SH-SY5Y (cell line): Measurements from ENCODE around the gene ZNF516.

Source experiments
- GATA2 ChIP-seq: IDR thresholded peaks from 2 replicates; pipeline ENCODE4 v1.6.1; 2011; ENCODE audit warnings: mild to moderate bottlenecking, low read depth, low read length
- GATA3 ChIP-seq: IDR thresholded peaks from 2 replicates; pipeline ENCODE4 v1.6.1; 2011; ENCODE audit warnings: low read depth, mild to moderate bottlenecking, low read length, moderate library complexity

- TF ChIP-seq GATA2, result no peak
- TF ChIP-seq GATA3, result no peak
Observed at GRCh38 chr18:76398295-76398694, 96.7 kb downstream of the ZNF516 start.
